Stimulated activated naive CD4-positive, alpha-beta T cell treated with Interleukin-2 at 50 U/mL for 16 hours (primary cell): ENCODE results near the gene IFNA21.
"Not testable (repeated sequence)": the region's sequence is repeated elsewhere in the genome, so short reads cannot be mapped to it uniquely, and the experiment has no call there.

Experiments
- DNase-seq: peaks from one replicate; lab custom pipeline; 2025; lab: John Stamatoyannopoulos, UW

The IFNA21 gene

DNA sequence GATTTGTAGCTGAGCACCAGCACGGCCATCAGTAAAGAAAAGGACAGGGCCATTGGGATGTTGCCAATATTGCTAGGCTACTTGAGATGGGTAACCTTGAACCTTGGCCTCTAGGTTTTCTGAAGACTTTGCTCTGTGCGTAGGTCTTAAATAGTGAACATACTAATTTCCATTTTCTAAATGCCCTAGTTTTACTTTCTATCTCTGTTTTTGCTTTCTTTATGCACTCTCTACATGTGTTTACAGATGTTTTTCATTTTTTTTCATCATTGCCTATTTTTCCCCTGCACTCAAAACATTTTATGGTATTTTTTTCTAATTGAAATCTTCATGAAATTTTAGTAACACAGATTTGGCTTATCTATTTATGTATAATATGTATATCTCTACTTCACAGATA lies at the start of gene IFNA21:
Gene IFNA21 (minus strand): TSS at position 101 of the 400 bp plus-strand sequence. CDS start 48 bp downstream, at position 53.
- DNase-seq, result not testable (repeated sequence)

DNA sequence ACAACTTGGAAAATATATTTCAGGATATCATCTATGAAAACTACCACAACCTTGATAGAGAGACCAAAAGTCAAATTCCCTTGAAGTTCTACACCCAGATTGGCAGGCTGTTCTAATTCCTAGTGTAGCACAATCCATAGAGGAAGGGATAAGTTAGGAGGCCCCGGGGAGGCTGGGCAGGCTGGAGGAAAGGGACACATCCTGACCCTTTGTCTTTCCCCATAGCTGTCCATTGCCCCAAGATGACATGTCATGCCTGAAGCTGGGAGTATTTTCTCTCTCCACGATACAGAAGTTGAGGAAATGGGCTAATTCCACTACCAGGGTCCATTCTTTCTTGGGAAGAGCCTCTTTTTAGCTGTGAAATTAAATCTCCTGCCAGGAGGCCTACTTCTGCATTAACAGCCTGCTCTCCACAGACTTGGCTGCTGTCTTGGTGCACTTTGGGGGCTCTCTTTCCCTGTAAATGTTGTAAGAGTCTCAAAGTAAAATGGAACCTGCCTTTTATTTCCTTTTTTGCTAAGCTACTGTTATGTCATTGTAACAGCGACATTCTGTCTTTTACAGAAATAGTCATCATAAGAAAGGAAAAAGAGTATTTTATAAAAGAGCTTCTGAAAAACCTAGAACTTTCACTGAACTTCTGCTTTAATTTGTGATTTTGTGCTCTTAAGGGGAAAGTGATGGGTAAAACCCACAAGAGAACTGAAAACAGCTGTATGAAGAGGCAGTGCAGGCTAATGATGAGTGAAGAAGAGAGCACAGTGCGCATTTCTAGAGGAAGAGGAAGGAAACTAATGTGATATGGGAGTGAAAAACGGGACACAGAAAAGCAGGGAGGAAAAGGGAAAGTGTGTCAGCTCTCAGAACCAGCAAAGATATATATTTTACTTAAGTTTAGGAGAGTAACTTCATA lies 47.2 kb upstream of the IFNA21 start:
- not testable (repeated sequence) for DNase-seq

DNA sequence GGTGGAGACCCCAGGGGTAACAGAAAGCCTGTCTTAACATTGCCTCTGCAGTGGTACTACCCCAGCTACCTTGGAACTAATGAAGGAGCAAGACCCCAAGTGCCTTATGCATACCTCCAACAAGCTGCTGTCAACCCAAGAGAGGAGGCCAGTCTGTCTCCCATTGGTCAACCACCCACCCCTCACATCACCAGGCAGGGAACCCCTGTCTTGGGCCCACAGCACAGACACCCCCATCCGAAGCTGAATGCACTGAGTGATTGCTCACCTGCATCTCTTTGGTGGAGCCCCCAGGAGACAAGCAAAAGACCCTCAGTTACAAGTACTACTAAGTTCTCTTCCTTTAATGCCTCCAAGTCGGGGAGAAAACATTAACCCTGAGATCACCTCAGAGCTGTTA lies 45.7 kb upstream of the IFNA21 start:
- DNase-seq, result not testable (repeated sequence)

DNA sequence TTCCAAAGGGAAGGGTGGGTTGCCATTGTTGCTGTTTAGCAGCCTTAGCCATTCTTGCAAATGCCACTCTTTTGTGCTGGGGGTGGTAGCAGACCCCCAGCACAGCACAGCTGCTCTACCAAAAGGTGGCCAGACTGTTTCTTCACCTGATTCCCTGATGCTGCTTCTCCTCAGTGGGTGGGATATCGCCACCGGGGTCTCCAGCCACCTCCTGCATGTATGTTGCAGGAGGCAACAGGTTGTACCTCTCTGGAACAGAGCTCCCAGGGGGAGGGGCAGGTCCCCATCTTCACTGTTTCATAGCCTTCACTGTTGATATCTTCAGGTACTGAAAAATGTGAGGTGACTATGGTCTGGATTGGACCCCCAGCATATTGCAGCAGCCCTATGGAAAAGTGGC lies 44.3 kb upstream of the IFNA21 start:
- DNase-seq, result not testable (repeated sequence)

DNA sequence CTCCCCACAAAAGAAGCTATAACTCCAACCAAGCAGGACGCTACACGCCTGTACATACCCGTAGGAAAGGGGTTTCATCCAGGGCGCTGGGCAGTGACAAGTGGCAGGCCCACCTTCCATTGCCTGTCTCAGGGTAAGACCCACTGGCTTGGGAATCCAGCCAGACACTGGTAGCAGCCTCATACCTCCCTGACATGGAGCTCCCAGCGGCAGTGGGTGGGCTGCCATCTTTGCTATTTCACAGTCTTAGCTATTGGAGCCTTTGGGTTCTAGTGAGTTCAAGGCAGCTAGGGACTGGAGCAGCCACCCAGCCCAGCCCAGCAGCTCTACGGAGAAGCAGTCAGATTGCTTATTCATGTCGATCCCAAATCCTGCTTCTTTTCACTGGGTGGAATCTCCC lies 43.9 kb upstream of the IFNA21 start:
- DNase-seq, result no peak

DNA sequence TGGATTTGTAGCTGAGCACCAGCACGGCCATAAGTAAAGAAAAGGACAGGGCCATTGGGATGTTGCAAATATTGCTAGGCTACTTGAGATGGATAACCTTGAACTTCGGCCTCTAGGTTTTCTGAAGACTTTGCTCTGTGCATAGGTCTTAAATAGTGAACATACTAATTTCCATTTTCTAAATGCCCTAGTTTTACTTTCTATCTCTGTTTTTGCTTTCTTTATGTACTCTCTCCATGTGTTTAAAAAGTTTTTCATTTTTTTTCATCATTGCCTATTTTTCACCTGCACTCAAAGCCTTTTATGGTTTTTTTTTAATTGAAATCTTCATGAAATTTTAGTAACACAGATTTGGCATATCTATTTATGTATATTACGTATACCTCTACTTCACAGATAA lies 40.6 kb upstream of the IFNA21 start, which contains the start of gene IFNA10:
Gene IFNA10 (minus strand): TSS at position 101 of the 400 bp plus-strand sequence. CDS start 46 bp downstream, at position 55.
- not testable (repeated sequence) for DNase-seq

DNA sequence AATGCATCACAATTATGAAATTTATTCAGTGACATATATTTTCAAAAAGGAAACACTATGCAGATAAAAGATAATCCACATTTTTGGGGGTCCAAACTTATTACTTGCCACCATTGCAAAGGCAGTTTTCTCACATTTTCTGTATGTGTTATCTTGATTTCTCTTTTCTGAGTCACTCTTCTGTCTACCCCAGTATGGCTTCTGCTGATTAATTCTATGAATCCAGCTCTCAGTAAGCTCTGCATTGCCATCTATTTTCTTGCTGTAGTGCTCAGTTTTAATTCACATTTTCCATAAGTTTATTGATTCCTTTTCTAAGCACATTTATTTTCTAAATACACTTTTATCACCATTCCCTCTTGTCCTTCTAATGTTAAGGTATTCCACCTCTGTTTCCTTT lies 38.7 kb upstream of the IFNA21 start:
- no peak for DNase-seq

DNA sequence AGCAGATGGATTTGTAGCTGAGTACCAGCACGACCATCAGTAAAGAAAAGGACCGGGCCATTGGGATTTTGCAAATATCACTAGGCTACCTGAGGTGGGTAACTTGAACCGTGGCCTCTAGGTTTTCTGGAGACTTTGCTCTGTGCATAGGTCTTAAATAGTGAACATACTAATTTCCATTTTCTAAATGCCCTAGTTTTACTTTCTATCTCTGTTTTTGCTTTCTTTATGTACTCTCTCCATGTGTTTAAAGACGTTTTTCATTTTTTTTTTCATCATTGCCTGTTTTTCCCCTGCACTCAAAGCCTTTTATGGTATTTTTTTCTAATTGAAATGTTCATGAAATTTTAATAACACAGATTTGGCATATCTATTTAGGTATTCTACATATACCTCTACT lies 35.6 kb upstream of the IFNA21 start, which contains the start of gene IFNA7:
Gene IFNA7 (minus strand): TSS at position 101 of the 400 bp plus-strand sequence. CDS start 40 bp downstream, at position 61.
- DNase-seq, result not testable (repeated sequence)

DNA sequence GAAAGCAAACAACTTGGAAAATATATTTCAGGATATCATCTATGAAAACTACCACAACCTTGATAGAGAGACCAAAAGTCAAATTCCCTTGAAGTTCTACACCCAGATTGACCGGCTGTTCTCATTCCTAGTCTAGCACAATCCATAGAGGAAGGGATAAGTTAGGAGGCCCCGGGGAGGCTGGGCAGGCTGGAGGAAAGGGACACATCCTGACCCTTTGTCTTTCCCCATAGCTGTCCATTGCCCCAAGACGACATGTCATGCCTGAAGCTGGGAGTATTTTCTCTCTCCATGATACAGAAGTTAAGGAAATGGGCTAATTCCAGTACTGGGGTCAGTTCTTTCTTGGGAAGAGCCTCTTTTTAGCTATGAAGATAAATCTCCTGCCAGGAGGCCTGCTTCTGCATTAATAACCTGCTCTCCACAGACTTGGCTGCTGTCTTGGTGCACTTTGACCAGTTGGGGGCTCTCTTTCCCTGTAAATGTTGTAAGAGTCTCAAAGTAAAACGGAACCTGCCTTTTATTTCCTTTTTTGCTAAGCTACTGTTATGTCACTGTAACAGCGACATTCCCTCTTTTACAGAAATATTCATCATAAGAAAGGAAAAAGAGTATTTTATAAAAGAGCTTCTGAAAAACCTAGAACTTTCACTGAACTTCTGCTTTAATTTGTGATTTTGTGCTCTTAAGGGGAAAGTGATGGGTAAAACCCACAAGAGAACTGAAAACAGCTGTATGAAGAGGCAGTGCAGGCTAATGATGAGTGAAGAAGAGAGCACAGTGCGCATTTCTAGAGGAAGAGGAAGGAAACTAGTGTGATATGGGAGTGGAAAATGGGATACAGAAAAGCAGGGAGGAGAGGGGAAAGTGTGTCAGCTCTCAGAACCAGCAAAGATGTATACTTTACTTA lies 28.7 kb upstream of the IFNA21 start:
- not testable (repeated sequence) for DNase-seq

DNA sequence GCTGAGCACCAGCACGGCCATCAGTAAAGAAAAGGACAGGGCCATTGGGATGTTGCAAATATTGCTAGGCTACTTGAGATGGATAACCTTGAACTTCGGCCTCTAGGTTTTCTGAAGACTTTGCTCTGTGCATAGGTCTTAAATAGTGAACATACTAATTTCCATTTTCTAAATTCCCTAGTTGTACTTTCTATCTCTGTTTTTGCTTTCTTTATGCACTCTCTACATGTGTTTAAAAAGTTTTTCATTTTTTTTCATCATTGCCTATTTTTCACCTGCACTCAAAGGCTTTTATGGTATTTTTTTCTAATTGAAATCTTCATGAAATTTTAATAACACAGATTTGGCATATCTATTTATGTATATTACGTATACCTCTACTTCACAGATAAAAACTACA lies 21.0 kb upstream of the IFNA21 start, which contains the start of gene IFNA4:
Gene IFNA4 (minus strand): TSS at position 101 of the 400 bp plus-strand sequence. CDS start 56 bp downstream, at position 45.
- not testable (repeated sequence) for DNase-seq

DNA sequence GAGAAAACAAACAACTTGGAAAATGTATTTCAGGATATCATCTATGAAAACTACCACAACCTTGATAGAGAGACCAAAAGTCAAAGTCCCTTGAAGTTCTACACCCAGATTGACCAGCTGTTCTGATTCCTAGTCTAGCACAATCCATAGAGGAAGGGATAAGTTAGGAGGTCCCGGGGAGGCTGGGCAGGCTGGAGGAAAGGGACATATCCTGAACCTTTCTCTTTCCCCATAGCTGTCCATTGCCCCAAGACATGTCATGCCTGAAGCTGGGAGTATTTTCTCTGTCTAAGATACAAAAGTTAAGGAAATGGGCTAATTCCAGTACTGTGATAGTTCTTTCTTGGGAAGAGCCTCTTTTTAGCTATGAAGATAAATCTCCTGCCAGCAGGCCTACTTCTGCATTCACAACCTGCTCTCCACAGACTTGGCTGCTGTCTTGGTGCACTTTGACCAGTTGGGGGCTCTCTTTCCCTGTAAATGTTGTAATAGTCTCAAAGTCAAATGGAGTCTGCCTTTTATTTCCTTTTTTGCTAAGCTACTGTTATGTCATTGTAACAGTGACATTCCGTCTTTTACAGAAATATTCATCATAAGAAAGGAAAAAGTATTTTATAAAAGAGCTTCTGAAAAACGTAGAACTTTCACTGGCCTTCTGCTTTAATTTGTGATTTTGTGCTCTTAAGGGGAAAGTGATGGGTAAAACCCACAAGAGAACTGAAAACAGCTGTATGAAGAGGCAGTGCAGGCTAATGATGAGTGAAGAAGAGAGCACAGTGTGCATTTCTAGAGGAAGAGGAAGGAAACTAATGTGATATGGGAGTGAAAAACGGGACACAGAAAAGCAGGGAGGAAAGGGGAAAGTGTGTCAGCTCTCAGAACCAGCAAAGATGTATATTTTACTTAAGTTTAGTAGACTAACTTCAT lies 16.6 kb upstream of the IFNA21 start:
- DNase-seq, result not testable (repeated sequence)

DNA sequence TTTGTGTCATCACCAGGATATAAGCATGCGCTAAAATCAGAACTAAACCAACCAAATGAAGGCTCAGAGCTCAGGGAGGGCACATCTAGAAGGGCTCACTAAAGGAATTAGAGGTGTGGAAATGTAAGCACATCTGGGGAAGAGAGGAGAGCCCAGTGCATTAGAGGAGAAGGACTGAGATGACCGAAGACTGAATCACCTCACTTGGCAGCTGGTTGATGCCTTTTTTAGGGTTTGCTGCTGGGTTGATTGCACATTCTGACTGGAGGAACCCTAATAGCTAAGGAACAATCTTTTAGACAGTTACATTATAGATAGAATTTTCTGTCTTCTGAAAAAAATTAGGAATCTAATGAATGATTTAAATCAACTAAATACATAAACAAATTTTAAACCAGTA lies 8.2 kb upstream of the IFNA21 start:
- no peak for DNase-seq

DNA sequence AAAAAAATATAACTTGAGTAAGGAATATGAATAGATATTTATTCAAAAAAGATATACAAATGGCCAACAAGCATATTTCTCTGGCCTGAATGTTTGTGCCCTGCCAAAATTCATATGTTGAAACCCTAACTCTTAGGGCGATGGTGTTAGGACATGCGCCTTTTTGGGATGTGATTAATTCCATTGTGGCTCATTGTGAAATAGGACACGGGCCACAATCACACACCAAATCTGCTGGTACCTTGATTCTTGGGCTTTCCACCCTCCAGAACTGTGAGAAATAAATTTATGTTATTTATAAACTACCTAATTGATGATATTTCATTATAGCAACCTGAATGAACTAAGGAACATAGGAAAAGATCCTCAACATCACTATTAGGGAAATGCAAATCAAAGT lies 5.7 kb upstream of the IFNA21 start:
- no peak for DNase-seq

DNA sequence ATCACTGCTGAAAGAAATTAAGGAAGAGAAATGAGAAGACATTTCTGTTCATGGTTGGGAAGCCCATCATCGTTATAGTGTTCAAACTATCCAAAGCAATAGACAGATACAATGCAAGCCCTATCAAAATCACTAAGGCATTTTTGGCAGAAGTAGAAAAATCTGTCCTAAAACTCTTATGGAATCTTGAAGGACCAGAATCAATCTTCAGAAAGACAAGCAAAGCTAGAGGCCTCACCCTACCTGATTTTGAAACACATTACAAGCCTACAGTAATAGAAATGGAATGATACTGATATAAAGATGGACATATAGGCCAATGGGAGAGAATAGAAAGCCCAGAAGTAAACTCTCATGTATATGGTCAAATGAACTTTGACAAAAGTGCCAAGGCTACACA lies 4.9 kb upstream of the IFNA21 start:
- DNase-seq, result no peak

DNA sequence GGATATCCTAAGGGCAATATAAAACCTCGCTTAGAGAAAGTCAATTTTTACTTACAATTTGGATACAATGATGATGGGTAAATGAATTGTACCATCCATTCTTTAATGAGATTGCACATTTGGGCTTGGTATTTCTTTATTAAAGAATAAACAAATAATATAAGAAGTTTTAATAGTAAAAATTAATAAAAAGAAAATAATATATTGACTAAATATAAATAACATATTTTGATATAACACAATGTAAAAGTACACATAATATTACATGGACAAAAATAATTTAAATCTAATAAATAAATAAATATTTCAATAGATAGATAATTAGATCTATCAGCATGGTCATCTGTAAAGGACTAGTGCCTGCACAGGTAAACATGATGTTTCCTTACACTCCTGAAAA lies 944 bp downstream of the IFNA21 start:
- no peak for DNase-seq

DNA sequence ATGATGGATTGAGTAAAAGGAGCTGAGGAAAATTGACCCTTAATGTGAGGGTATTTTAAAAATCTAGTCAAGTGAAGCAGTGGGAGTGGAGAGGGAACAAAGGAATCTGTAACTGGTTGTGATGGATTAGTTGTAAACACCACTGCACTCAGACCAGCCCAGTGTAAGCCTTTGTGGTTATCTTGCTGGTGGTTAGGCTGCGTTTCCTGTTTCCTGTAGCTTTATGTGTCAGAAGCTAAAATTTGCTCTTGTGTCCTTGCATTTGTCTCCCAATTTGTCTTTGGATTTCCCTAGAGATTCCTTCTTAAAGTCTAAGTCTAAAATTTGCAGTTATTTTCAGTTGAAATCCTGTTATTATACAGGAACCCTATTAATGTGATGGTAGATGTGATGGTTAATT lies 6.3 kb downstream of the IFNA21 start:
- no peak for DNase-seq

DNA sequence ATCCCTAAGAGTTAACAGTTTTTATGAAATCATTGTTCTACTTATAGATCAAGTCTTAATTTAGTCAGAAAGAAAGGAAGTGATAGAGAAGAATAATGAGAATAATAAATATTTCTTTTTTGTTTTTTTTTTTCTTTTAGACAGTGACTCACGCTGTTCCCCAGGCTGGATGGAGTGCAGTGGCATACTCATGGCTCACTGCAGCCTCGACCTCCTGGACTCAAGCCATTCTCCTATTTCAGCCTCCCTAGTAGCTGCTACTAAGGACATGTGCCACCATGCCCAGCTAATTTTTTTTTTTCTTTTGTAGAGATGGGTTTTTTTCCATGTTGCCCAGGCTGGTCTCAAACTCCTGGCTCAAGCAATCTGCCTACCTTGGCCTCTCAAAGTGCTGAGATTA lies 11.0 kb downstream of the IFNA21 start:
- DNase-seq, result no peak

DNA sequence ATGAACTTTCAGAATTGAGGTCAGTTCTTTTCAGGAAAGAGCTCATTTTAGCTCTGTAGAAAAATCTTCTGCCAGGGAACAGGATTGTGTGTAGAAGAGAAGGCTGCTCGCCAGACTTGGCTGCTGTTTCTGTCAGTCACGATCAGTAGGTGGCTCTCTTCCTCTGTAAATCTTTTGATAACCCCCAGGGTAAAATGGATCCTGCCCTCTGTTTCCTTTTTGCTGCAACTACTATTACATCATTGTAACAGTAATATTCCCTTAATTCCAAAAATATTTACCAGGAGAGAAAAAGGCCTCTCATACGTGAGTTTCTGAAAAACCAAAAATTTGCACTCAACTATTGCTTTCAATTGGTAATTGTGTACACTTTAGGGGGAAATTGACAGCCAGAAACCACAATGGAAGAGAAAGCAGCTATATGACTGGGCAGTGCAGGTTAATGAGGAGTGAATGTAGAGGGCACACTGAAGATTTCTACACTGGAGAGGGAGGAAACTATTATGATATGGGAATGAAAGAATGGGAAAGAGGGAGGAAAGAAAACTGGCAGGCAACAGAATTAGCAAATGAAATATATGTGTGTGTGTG lies 12.3 kb downstream of the IFNA21 start:
- no peak for DNase-seq

DNA sequence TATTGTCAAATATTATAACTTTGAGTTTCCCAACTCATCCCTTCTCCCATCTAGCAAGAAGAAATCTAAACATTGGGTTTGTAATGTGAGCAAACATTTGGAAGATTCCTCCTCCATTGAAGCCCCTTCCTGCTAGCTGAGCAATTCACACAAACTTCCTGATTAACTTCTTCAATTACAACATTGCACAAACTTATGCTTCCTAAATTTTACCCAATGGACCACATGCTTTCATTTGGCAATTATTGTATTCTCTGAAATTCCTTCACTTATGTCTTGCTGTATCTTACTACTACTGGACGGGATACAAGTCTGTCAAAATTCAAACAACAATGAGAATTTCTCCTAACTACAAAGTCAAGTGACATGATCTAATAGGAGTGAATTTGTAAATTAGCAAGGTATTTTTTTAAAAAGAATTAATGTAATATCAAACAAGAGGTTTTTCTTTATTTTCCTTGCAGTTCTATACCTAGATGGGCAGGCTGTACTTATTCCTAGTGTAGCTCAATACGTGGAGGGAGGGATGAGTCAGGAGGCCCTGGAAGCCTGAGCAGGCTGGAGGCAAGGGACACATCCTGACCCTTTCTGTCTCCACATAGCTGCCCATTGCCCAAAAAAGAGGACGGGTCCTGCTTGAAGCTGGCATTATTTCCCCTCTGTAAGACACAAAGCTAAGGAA lies 13.0 kb downstream of the IFNA21 start:
- no peak for DNase-seq

DNA sequence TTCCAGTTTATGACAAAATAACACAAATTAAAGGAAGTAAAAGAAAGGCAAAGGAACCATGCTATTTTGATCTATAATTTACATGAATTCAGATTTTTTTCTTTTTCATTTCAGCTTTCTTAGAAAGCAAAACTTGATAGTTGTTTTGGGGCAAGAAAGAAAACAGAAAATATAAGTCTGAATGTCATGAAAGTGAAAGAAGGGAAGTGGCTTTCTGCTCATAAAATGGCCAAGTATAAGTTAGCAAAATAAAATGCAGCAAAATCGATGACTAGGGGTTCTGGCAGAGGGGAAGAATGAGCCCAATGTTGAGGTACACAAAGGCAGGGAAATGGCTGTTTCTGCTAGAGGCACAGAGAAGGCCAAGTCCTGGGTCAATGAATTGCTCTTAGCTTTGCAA lies 21.9 kb downstream of the IFNA21 start:
- no peak for DNase-seq
